AG08395 (cell line): Measurements from ENCODE around the gene TMPRSS13.

Experiments
- DNase-seq: peaks from one replicate; pipeline ENCODE4 v3.0.0; 2012; ENCODE audit warnings: mixed read lengths, low spot score

TMPRSS13 gene

GRCh38 chr11:117913736-117914397 is 15.3 kb downstream of the TMPRSS13 start:
- DNase-seq, result no peak

GRCh38 chr11:117912497-117912896 is 16.7 kb downstream of the TMPRSS13 start:
- no peak for DNase-seq

GRCh38 chr11:117911694-117912093 is 17.5 kb downstream of the TMPRSS13 start:
- no peak for DNase-seq

GRCh38 chr11:117910941-117911655 is 18.1 kb downstream of the TMPRSS13 start:
- no peak for DNase-seq

GRCh38 chr11:117910525-117910924 is 18.7 kb downstream of the TMPRSS13 start:
- no peak for DNase-seq

- DNase-seq, result no peak
Measured at GRCh38 chr11:117909611-117910382, 19.4 kb downstream of the TMPRSS13 start.

GRCh38 chr11:117908959-117909610 is 20.1 kb downstream of the TMPRSS13 start:
- no peak for DNase-seq

GRCh38 chr11:117908109-117908895 is 20.9 kb downstream of the TMPRSS13 start:
- DNase-seq, result no peak

- DNase-seq, result peak; percentile 96
Measured at GRCh38 chr11:117907276-117908108, 21.7 kb downstream of the TMPRSS13 start.

- DNase-seq, result no peak
Measured at GRCh38 chr11:117906710-117907109, 22.5 kb downstream of the TMPRSS13 start.

- DNase-seq, result no peak
Measured at GRCh38 chr11:117906126-117906525, 23.1 kb downstream of the TMPRSS13 start.

- no peak for DNase-seq
Measured at GRCh38 chr11:117905524-117905923, 23.7 kb downstream of the TMPRSS13 start.

- no peak for DNase-seq
Measured at GRCh38 chr11:117903505-117904382, 25.5 kb downstream of the TMPRSS13 start.

GRCh38 chr11:117902001-117902845 is 27.0 kb downstream of the TMPRSS13 start:
- no peak for DNase-seq

GRCh38 chr11:117901601-117902000 is 27.6 kb downstream of the TMPRSS13 start:
- DNase-seq, result no peak

- DNase-seq, result no peak
Measured at GRCh38 chr11:117900720-117901440, 28.3 kb downstream of the TMPRSS13 start.

- no peak for DNase-seq
Measured at GRCh38 chr11:117900121-117900648, 29.0 kb downstream of the TMPRSS13 start.

- no peak for DNase-seq
Measured at GRCh38 chr11:117898059-117898458, 31.1 kb downstream of the TMPRSS13 start.
